HCEC 1CT (cell line): ENCODE data around the gene ISG20.
"Not testable (repeated sequence)": the region's sequence is repeated elsewhere in the genome, so short reads cannot be mapped to it uniquely, and the experiment has no call there.

Experiments
- DNase-seq: peaks from one replicate; pipeline ENCODE4 v3.0.0-alpha.2; 2017

Gene ISG20

DNA sequence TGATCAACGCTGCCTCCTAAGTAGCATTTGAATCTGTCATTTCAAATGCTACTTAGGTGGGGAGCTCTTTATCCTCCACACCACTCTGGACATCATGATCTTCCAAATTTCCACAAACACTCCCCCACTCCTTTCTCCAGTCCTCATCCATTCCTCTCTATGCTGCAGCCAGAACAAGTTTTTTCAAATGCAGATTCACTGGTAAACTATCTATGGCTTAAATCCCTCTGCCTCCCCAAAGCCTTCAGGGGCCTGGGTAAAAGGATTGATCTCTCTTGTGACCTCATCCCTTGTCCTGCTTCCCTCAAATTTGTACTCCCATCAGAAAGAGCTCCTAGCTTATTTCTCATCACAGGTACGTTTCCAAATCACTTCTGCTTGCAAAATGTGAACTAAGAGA, 19.0 kb upstream of the ISG20 start:
- DNase-seq: no peak

DNA sequence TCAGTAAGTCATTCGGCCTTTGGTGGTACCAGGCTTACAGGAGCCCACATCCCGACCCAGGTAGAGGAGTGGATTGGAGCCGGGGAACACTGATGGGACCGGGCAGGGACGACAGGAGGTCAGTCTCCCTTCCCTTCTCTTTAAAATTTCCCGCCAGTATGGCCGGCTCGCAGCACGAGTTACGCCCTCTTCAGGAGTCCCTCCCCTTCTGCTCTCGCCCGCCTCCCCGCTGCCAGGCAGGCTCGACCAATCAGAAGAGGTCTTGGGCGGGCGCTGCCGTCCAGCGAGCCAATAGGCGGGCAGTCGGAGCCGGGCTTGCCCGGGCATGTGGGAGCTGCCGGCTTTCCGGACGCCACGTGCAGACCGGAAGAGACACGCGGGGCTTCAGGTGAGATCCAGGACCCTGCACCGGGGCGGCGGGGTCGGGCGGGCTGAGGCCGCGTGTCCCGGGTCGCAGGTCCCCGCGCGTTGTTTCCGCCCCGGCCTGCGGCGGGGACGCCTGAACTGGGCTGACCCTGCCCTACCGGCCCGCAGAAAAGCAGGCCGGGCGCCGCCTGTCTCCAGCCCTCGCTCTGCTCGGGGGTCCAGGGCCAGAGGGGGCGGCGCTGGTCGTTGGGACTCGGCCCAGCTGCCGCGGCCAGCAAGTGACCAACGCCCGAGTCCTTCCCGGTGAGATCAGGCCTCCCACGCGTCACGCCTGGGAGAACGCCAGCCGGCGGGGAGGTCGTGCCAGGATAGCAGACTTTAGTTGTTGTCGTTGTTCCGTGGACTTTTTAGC, 17.6 kb upstream of the ISG20 start, which contains the start of gene AEN:
TSS of gene AEN (plus strand) at position 346 of the 778 bp plus-strand sequence. CDS start 4,870 bp downstream, outside the sequence.
- peak; percentile 93 for DNase-seq

DNA sequence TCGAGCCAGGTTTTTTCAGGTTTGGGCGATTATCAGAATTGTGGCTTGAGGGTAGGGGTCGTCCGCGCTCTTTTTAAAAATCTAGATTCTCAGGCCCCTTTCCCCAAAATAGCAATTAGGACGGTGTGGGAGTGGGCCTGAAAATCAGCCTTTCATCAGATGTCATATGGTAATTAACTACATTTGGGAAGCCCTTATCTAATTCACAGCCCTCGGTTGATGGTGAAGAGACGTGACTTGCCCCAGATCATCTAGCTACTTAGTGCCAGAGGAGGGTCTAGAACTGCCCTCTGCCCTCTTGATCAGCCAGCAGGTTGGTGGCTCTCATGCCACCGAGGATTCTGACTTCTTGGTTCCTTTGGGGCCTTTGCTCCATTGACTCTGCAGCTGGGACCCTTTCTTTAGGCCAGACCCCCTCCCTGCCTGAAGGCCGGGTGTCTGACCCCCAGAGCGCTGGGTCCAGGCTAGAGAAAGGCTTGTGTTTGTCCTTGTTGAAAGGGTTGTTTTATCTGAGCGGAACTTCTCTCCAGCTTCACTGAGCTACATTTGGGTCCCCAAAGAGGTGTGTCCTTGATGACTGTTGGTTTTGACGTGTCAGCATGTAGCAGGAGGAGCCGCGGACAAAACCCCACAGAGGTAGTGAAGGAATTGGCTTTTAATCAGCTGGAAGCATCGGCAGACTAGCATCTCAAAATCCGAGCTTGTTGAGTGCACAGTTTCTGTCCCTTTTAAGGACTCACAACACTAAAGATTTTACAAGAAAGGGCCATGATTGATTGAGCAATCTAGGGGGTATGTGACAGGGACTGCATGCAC, 16.8 kb upstream of the ISG20 start:
- DNase-seq: peak; percentile 32

DNA sequence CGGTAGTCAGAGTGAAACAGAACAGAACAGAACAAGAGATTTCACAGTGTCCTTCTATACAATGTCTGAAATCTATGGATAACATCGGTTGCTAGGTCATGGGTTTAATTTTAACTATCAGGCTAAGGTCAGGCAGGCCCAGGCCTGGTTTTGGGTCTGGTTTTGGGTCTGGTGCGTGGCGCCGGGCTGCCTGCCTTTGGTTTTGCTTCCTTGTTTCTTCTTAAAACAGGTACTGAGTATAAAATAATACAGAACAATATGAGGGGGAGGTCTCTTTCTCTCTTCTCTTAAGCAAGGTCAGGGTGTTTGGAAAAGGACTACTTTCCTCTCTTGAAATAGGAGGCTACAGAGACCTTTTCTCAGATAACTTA, 16.2 kb upstream of the ISG20 start:
- DNase-seq: no peak

DNA sequence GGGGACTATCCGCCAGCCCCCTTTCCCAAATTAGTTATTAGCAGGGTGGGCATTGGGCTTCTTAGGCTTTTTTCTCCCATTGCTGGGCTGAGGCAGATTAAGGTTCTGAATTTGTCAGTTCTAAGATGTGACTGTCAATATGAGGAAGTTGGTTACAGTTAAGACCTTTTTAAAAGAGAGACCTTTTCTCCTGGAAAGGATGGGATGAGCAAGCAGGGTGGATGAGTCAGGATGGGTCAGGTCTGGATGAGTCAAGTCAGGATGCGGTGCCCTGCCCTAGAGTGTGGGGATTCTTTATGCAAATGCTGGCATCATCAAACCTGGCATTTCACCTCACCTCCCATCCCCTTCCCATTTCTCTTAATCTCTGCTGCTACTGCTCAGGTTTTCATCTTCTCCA, 15.8 kb upstream of the ISG20 start:
- peak; percentile 89 for DNase-seq

DNA sequence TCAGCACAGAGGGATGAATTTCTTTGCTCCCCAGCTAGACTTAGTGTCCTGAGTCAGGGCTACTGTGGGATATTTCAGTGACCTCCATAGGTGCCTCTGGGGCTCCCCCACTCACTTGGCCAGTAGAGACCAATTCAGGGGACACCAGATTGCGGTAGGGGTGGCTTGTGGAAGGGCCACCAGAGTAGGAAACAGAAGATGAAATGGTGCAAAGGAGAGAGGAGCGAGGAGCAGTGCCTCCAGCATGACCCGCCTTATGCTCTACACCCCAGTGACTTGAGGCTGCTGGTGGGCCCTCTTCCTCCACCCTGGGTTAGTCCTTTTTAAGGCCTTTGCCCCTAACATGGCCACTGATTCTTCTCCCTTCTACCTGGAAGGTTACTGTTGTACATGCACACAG, 15.2 kb upstream of the ISG20 start:
- no peak for DNase-seq

DNA sequence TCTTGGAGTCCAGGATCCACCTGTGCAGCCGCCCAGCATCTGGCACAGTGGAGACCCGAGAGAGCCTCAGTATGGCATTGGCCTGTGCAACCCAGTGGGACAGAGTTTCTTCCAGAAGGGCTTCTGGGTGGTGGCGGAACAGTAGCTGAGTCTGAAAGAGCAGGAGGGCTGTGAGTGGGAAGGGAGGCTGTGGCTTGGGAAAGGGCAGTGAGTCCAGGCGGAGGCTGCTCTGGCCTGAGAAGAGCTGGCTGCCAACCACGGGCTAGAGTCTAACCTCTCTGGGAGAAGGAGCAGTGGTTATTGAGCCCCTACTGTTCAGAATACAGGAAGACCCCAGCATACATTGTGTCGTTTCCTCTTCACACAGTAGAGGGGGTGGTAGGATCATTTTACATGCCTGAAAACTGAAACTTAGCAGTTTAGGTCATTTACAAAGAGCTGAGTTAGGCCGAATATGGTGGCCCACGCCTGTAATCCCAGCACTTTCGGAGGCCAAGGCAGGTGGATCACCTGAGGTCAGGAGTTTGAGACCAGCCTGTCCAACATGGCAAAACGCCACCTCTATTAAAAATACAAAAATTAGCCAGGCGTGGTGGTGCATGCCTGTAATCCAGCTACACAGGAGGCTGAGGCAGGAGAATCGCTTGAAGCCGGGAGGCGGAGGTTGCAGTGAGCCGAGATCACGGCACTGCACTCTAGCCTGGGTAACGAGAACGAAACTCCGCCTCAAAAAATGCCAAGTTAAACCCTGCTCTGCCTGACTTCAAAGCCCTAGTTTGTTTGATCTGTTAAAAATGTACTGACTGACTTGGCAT, 14.5 kb upstream of the ISG20 start:
- no peak for DNase-seq

DNA sequence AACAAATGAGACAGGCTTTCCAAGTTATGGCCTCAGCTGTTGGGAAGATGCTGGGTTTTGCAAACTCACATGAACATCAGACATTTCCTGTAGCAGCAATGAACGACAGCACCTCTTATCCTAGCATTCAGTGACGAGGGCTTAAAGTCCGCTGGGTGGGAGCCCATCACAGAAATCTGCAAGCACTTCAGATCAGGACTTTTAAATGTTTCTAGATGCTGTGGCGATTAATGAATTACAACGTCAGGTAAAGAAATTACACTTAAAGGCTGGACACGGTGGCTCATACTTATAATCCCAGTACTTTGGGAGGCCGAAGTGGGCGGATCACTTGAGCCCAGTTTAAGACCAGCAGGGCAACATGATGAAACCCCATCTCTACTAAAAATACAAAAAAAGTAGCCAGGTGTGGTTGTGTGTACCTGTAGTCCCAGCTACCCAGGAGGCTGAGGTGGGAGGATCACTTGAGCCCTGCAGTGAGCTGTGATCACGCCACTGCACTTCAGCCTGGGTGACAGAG, 13.8 kb upstream of the ISG20 start:
- DNase-seq: no peak

DNA sequence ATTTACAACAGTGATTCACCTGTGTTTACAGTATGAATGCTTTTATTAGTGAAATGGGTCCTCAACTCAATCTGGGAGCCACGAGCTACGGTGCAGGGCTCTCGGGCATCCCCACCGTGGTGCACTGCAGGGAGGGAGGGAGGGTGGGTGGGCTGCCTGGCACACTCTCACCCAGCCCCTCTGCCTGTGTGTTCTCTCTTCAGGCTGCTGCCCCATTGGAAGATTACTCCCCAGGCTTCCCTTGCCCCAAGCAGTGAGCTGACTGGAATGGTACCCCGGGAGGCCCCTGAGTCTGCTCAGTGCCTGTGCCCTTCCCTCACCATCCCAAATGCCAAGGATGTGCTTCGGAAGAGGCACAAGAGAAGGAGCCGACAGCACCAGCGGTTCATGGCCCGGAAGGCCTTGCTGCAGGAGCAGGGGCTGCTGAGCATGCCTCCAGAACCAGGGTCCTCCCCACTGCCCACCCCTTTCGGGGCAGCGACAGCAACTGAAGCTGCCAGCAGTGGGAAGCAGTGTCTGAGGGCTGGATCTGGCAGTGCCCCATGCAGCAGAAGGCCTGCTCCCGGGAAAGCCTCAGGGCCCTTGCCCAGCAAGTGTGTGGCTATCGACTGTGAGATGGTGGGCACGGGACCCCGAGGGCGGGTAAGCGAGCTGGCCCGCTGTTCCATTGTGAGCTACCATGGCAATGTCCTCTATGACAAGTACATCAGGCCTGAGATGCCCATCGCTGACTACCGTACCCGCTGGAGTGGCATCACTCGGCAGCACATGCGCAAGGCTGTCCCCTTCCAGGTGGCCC, 12.7 kb upstream of the ISG20 start:
- no peak for DNase-seq

DNA sequence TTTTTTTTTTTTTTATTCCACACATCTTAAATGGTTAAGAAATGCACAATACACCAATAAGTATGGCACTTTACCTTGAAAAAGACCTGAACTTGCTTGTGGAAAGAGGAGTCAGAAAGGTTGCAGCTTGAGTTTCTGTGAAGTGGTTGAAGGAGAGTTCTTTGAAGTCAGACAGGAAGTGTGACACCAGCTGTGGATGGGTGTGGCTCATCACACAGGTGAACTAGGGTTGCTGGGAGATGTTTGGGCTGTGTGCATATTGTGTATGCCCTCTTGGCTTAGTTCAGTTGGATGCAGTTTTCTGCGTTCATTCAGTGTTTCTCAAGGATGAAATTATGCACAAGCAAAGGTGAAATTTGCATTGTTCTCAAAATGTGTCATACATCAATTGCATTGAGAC, 11.4 kb upstream of the ISG20 start:
- no peak for DNase-seq

DNA sequence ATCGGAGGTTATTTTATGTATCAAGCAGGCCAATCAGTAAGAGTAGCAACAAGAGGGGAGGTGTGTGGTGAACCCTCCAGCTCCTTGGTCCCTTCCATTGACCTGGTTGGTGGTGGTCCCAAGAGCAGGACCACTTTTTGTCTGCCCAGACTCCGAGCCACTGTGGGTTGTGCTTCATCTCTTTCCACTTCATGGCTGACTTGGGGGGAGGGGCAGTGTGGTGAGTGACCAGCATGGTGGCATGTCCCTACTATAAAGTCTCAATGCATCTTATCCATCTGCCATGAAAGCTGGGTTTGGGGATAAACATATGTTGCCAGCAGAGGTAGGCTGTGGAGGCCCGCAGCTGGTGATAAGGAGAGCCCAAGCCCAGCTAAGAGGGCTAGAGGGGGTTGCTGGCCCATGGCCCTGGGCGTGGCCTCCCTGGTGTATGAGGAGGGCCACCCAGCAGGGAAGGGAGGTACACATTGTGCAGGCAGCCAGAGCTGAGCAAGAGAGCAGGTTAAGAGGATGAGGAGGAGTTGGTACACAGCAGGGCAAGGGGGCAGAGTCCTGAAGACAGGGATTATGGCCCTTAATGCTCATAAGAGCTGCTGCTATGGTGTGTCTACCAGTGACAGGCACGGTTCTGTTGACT, 10.7 kb upstream of the ISG20 start:
- DNase-seq: no peak

DNA sequence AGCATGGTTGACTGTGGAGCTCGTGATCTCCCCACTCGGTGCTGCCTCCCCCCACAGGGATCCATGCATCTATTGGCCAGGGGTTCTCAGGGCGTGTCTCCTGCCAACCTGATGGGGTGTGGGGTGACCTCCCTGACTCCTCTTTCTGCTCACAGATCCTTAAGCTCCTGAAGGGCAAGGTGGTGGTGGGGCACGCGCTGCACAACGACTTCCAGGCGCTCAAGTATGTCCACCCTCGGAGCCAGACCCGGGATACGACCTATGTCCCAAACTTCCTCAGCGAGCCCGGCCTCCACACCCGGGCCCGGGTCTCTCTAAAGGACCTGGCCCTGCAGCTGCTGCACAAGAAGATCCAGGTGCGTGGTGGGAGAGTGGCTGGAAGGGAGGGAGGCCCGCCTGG, 9.7 kb upstream of the ISG20 start:
- no peak for DNase-seq

DNA sequence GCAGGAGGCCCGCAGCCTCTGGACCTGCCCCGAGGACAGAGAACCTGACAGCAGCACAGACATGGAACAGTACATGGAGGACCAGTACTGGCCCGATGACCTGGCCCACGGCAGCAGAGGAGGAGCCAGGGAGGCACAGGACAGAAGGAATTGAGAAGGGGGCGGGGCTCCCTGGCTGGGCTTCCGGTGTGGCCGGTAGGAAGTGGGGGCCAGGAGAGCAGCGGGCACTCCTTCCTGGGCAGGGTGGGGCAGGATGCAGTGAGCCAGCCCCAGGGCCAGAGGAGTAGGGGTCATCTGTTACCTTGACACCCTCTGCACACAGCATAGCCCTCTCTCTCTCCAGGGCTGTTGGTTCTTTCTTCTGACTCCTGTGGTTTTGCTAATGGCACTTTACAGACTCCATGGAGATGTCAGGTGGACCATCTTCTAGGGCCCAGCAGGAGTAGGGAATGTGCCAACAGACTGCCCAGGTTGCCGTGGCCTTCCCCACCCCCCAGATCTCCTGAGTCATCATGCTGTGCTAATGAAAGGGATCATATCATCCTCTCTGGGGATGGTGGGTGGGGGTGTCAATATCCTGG, 8.6 kb upstream of the ISG20 start:
- DNase-seq: no peak

DNA sequence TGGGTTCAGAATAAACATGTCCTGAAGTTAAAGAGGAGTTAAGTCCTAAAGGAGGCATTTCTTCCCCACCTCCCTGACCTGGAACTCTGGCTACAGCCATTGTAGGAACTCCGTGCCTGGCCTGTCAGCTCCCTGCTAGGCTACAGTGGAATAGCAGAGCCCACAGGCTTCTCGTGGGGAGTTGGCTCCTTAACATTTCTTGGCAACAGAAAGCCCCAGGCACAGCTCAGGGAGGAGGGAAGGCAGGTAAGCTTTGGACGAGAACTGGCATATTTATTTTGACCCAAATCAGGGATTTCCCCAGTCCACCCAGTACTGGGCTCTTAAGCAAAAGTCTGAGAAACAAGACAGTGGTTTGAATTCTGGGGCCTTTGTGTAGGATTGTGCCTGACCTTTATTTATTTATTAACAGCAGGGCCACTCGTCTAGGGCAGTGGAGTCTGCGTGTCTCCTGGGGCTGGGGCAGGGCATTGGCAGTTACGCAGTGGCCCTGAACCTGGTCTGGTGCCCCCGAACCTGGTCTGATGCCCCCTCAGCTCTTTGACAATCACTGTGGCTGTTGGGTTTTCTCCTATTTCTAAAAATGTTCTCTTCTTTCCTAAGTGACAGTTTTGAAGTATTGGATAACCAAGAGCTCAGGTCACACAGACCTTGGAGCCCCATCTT, 7.9 kb upstream of the ISG20 start:
- no peak for DNase-seq

DNA sequence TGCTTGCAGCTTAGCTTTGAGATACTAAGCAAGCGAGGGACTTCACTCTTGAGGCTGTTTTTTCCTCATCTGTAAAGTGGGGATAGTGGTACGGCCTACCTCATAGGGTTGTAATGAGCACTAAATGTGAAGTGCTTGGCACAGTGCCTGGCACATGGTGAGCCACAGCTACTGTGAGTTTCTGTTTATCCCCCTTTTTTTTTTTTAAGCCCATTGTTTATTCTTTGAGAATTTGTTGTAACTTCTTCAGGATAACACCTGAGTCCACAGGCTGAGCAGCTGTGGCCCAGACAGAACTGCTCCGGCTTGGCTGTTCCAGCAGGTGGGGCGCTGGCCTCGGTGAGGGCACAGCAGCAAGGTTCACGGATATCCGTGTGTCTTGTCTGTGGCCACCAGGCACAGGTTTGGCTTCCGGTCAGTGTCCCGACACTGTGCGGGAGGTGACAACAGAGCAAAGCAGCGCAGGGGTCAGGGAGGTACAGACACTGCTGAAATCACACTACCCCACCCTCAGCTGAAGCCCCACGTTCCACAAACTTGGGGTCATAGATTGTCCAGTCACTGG, 7.3 kb upstream of the ISG20 start:
- no peak for DNase-seq

DNA sequence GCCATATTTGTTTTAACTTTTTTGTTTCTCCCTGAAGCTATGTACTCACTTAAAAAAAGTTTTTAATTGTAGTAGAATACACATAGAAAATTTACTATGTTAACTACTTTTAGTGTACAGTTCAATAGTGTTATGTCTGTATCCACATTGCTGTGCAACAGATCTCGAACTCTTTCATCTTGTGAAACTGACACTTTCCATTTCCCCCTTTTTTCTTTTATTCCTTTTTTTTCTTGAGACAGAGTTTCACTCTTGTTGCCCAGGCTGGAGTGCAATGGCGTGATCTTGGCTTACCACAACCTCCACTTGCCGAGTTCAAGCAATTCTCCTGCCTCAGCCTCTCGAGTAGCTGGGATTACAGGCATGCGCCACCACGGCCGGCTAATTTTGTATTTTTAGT, 6.0 kb upstream of the ISG20 start:
- DNase-seq: not testable (repeated sequence)

DNA sequence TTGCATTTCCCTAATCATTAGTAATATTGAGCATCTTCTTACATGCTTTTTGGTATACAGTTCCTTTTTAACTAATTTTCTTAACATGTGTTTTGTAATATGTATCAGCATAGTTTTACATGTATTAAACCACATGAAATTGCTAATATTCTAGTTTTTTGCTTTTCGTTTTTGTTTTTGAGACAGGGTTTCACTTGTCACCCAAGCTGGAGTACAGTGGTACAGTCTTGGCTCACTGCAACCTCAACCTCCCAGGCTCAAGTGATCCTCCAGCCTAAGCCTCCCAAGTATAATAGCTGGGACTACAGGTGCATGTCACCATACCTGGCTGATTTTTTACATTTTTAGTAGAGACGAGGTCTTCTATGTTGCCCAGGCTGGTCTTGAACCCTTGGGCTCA, 4.4 kb upstream of the ISG20 start:
- no peak for DNase-seq

DNA sequence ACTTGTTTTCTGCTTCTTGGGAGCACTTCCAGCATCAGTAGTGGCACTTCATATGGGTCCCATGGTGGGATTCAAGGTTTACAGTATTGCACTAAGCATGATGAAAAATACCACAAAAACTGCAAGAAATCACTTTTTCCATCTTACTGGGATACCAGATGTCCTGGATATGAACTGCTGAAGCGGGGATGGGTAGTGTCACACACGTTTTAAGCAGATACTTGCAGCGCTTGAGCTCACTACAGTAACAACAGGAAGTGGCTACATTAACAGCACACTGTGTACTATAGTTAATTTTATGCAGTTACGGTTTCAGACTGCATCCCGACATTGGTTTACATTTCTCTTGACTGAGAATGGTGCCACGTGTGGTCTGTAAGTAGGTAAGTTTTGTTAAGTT, 3.5 kb upstream of the ISG20 start:
- DNase-seq: no peak

DNA sequence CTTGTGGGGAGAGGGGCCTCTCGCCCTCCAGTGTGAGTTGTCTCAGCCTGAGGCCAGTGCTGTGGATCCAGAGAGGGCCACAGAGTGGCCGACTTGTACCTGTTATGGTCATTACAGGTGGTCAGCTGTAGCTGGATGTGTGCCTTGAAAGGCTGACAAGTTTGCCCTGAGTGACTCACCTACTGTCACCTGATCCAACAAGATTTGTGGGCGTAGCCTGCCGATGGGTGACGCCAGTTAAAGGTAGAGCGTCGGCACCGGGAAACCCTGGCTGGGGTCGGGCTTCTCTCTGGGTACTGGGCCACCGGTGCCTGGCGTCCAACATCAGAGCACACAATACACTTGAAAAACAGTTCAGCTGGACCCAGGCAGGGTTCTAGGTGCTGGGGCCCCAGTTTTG, 2.8 kb upstream of the ISG20 start:
- DNase-seq: no peak

DNA sequence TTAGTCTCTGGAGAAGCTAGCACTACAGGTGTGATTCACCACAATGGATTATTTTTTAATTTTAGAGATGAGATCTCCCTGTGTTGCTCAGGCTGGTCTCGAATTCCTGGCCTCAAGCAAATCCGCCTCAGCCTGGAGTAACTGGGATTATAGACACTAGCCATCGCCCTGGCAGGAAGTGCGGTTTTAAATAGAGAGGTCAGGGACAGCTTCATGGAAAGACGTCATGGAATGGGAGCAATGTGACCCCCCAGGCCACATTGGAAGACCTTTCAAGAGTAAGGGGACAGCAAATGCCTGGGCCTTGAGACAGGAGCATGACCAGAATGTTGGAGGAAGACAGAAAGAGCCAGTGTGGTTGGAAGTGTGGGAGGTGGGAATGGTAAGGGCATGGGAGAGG, 2.2 kb upstream of the ISG20 start:
- no peak for DNase-seq

DNA sequence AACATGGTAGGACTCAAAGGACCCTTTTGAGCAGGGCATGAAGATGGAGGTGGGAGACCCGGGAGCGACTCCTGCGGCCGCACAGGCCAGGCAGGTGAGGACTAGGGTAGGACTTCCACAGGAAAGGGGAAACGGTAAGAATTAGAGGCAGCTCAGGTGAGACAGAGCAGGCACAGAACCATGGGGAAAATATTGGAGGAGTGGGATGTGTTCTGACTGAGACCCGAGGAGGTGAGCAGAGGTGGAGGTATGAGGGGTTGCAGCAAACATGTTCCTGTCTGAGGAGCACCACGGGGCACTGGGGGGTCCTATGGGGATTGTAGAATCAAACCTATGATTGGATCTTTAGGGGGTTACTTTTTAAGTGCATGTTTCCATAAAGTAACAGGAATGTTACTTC, 1.4 kb upstream of the ISG20 start:
- DNase-seq: no peak
